Rectal smooth muscle tissue (tissue), 1 donor: ENCODE results near the gene NECTIN3.

Experiments used
- H3K27ac ChIP-seq: one replicate; pipeline ENCODE4 v1.7.0; 2013; ENCODE audit warnings: low read depth, low read length, inconsistent platforms
- H3K27me3 ChIP-seq: one replicate; pipeline ENCODE4 v1.7.0; 2013; ENCODE audit warnings: low read length; ENCODE audit not compliant: control insufficient read depth, insufficient read depth
- H3K36me3 ChIP-seq: one replicate; pipeline ENCODE4 v1.7.0; 2013; ENCODE audit warnings: low read length; ENCODE audit not compliant: control insufficient read depth, insufficient read depth
- H3K4me1 ChIP-seq: one replicate; pipeline ENCODE4 v1.7.0; 2013; ENCODE audit warnings: low read length; ENCODE audit not compliant: control insufficient read depth, insufficient read depth
- H3K4me3 ChIP-seq: one replicate; pipeline ENCODE4 v1.7.0; 2013; ENCODE audit warnings: low read length
- H3K9ac ChIP-seq: one replicate; pipeline ENCODE4 v1.7.0; 2013; ENCODE audit warnings: low read length

NECTIN3 gene

DNA sequence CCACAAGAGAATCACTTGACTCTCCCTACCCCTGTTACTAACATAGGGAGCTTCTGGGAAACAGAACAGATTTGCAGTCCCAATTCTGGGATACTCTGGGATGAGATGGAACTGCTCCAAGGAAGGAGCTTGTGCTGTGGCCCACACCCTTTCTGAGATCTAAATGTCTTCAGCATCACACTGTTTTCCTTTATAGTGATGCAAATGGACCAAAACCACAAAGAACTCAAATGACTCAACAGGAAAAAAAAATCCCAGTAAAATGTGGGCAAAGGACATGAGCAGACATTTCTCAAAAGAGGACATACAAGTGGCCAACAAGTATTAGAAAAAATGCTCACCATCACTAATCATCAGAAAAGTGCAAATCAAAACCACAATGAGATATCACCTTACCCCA lies 155.6 kb downstream of the NECTIN3 start:
- Histone ChIP-seq H3K4me1 (no peaks in the 10 kb centered on the region), H3K27ac (no peak overlapping the region), H3K9ac (no peak overlapping the region), H3K27me3 (no peaks in the 10 kb centered on the region), H3K4me3 (no peak overlapping the region), H3K36me3 (no peaks in the 10 kb centered on the region)

- Histone ChIP-seq H3K36me3 (no peaks in the 10 kb centered on the region), H3K4me3 (no peak overlapping the region), H3K27me3 (no peaks in the 10 kb centered on the region), H3K27ac (no peak overlapping the region), H3K4me1 (no peaks in the 10 kb centered on the region), H3K9ac (no peak overlapping the region)
Measured at GRCh38 chr3:111229301-111229700, 157.7 kb downstream of the NECTIN3 start.

DNA sequence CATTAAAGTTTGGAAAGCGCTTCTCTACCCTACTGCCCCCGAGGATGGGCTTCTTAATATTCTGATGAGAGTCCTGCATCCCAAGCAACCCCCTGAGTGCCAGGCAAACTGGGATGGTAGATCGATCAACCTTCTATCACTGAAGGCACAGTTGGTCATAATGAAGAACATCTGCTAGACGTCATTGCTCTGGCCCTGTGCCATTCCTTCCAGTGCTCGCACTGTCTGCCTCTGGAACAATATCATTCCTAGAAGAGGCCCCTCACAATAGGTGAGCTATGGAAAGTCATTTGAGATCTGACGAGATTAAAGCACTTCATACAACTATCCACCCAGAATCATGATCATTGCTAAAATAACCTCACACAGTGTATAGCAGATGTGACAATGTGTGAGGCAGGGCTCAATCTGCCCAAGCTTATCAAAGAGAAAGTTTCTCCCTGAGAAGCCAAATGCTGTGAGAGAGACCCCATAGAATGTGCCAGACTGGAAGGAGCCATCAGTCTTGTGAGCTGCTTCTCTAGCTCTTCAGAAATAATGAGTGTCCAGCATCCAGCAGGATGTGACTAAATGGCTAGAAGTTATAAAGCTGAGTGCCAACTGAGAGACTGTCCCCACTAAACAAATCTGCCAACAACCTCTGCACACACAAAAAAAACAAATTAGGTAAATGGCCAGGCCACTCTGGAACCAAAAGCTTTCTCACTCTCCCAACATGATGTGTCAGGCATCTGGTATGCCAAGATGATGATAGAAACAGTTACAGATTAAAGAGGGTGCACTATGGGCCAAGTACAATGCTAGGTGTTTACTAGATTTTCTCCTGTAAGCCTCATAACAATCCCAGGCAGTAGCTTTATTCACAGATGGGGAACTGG lies 165.5 kb downstream of the NECTIN3 start:
- Histone ChIP-seq H3K27ac (no peak overlapping the region), H3K4me3 (no peak overlapping the region), H3K27me3 (no peaks in the 10 kb centered on the region), H3K36me3 (no peaks in the 10 kb centered on the region), H3K9ac (no peak overlapping the region), H3K4me1 (no peaks in the 10 kb centered on the region)

GRCh38 chr3:111237946-111238345 lies 166.3 kb downstream of the NECTIN3 start:
- no peak overlapping the region for H3K27ac ChIP-seq
- H3K36me3 ChIP-seq: no peaks in the 10 kb centered on the region
- no peaks in the 10 kb centered on the region for H3K27me3 ChIP-seq
- no peak overlapping the region for H3K9ac ChIP-seq
- H3K4me1 ChIP-seq: no peaks in the 10 kb centered on the region
- H3K4me3 ChIP-seq: no peak overlapping the region

GRCh38 chr3:111238885-111239284 lies 167.3 kb downstream of the NECTIN3 start:
- Histone ChIP-seq H3K27ac (no peak overlapping the region), H3K36me3 (no peaks in the 10 kb centered on the region), H3K27me3 (no peaks in the 10 kb centered on the region)

GRCh38 chr3:111241960-111242359 lies 170.3 kb downstream of the NECTIN3 start:
- no peak overlapping the region for H3K9ac ChIP-seq
- H3K27me3 ChIP-seq: no peaks in the 10 kb centered on the region
- H3K4me1 ChIP-seq: no peaks in the 10 kb centered on the region
- no peaks in the 10 kb centered on the region for H3K36me3 ChIP-seq
- H3K4me3 ChIP-seq: no peak overlapping the region
- no peak overlapping the region for H3K27ac ChIP-seq

More at GRCh38 chr3:111238885-111239284, 167.3 kb downstream of the NECTIN3 start:
- Histone ChIP-seq H3K4me3 (no peak overlapping the region), H3K9ac (no peak overlapping the region), H3K4me1 (no peaks in the 10 kb centered on the region)
